NCI-H1694 (cell line): ENCODE data around the gene ABCA8.

ENCODE experiments used
- DNase-seq: peaks from one replicate; lab custom pipeline; 2025; lab: John Stamatoyannopoulos, UW

Gene ABCA8

GRCh38 chr17:68867759-68868516, 87.3 kb downstream of the ABCA8 start:
- no peak for DNase-seq

- no peak for DNase-seq
Measured at GRCh38 chr17:68865584-68865983, 89.6 kb downstream of the ABCA8 start.

GRCh38 chr17:68863091-68863652, 92.0 kb downstream of the ABCA8 start:
- DNase-seq: no peak

DNA sequence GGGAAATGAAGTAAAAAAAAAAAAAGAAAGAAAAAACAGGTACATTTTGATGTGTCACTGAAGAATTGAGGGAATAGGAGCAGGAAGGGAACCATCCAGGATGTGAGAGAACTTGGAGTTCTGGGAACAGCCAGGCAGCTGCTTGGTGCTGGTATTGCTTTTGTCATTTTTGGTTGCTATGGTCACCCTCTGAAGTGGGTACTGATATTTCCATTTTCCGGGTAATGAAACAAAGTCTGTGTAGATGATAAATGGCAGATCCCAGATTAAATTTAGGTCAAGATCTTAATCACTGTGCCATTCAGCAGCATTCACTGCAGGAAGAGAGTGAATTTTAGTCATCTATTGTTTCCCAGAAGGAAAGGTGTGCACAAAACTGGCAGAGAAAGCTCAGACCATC, 93.6 kb downstream of the ABCA8 start:
- no peak for DNase-seq

- DNase-seq: no peak
Measured at GRCh38 chr17:68860941-68861340, 94.3 kb downstream of the ABCA8 start.

DNA sequence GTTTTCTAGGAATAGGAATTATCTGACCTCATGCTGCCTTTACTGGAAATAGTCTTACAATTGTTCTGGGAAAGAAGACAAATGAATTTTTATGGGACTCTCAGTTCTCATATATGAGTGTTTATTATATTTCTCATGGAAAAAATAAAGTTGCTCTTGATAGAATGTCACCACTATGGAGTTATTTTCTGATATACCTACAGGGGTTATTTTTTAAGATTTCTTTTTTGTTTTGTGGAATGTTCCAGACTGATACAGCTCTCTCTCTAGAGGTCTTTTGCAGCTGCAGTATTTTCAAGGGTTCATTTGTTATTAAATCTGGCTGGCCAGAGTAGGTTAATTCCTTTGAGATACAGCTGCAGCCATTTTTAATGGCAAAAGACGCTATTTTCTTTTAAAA, 100.7 kb downstream of the ABCA8 start:
- no peak for DNase-seq

- DNase-seq: no peak
Measured at GRCh38 chr17:68853439-68853838, 101.8 kb downstream of the ABCA8 start.

DNA sequence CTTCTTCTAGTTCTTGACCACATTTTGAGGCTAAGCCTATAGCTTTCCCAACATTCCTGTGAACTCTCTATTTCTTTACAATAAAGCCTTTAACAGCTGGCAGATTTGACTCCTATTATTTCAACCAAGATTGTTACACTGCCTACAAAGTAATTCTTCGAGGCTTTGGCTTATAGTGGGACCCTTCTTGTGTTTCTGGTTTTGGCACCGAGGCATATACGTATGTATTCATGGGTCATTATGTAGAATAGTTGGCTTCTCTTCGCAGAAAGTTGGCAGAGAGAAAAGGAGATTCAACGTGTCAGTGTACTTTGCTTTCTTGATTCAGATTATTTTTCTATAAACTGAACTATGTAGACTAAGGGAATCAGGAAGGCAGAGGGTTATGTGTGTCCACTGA, 102.2 kb downstream of the ABCA8 start:
- DNase-seq: no peak

DNA sequence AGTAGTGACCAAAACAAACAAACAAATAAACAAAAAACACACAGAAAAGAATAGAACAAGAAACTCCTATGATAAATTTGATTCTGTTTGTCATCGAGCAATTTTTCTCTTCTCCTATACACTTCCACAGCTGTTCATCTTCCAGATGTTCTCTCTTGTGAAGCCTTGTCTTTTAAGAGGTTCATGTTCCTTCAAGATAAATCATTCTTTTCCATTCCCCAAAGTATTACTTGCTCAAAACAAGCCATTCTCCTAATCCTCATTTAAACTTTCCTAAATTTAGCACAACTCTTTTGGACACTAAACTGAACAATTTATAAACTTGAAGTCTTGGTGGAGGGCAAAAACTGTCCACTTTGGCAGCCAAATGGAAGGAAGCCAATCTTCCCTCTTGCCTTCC, 103.3 kb downstream of the ABCA8 start:
- no peak for DNase-seq

DNA sequence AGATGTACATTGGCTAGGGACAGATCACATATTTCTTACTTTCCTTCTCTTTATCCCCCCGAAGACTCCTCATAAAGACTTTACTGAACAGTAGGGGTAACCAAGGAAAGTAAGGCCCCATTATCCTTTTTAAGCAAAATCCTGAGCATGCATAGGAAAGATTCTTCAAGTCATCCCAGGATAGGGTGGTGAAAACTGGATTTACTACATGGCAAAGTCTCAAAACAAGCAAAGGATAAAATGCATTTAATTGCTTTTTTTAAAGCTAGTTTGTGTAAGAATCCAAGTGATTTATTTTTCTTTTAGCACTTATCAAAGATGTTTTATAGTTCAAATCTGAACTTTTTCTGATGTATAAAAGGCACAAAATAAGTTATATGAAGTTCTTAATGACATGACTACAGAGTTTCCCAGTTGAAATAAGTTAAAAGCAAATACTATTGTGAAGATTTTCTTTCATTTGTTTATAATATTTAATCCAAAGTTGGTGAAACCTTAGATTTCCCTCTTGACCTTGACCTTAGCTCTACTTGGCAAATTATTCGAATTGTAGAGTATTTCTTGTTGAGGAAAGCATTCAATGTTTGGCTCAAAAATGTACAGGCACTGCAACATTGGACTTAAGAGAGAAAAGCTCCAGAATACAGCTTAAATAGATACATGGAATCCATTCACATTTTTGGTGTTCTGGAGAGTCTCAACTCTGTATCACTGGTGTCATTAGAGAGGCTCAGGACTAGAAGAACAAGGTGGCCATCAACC, 104.3 kb downstream of the ABCA8 start:
- no peak for DNase-seq

DNA sequence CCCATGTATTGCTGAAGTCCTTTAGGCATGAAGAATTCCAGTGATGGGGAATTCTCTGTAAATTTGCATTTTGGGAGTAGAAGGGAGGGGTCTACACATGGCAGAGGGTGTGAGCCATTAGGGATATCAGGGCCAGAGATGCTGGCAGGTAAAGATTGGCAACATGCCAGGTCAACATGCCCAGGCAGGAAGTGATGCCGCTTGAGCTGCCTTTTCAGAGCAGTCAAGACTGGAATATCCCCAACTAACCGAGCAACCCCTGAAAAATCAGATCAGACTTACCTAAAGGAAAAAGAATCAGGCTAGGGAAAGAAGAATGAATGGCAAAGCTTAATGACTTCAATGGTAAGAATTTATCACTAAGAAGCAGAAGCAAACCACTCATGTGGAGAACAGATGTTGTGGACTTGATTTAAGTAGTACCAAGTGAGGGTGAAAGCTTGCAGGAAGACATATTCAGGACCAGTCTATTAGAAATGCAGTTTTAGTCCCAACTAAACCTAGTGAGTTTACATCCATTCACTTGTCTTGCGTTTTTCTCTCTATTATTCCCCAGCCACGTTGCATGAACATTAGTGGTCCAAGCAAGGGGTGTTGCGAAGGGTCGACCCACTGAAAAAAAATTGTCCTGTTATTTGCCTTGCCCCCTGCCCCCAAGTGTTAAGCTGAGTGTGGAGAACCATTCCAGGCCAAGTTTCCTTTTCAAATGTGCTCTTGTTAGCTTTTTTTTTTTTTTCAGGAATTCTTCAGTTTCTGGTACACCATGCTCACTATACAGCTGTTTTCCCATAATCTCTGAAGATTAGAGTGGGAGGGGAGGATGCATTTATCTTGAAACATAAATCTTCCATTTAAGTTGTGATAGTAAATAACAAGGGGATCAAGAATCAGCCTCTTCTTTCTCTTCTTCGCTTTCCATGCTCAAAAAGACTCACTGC, 105.2 kb downstream of the ABCA8 start:
- no peak for DNase-seq

GRCh38 chr17:68847711-68848110, 107.5 kb downstream of the ABCA8 start:
- no peak for DNase-seq

GRCh38 chr17:68843522-68843921, 111.7 kb downstream of the ABCA8 start:
- DNase-seq: no peak

DNA sequence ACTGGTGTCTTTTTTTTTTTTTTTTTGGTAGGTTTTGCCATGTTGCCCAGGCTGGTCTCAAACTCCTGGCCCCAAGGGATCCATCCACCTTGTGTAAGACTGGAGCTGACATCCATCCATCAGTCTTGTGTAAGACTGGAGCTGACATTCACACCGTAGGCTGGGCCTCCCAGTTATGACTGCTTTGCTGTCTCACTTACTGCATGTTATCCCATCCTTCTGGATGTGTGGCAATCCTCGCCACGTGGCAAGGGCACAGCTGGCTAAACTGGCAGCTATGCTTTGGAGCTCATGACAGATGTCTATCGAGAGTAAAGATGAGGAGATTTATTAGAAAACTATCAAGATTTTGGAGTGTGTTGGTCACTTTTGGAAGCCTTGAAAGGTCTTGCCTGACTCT, 115.1 kb downstream of the ABCA8 start:
- no peak for DNase-seq

DNA sequence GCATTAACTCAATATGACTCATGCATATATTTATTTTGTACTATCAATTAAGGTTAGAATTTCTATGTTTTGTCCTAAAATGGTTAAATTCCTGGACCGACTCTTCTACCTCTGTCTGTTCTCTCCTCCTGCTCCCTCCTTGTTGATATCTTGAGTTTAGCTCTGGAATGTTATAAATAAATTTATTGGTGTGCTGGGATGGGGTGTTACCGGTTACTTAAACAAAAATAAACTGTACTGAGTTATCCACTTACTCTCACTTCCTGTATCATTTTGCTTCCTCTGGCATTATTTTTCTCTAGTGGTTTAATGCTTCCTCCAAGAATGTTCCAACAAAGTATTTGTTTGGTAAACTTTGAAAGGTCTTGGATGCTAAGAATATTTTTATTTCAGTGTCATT, 120.1 kb downstream of the ABCA8 start:
- no peak for DNase-seq

DNA sequence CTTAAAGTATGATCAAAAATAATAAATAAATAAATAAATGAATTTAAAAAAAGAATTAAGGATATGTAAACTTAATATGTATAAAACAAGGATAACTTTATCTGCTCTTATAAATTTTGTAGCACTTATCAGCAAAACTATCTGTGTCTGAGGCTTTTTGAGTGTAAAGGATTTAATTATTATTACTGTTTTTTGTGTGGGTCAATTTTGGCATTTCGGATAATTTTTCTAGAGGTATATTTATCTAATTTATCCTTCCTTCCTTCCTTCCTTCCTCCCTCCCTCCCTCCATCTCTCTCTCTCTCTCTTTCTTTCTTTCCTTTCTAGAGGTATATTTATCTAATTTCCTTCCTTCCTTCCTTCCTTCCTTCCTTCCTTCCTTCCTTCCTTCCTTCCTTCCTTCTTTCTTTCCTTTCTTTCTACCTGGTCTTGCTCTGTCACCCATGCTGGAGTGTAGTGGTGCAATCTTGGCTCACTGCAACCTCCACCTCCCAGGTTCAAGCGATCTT, 120.8 kb downstream of the ABCA8 start:
- no peak for DNase-seq

DNA sequence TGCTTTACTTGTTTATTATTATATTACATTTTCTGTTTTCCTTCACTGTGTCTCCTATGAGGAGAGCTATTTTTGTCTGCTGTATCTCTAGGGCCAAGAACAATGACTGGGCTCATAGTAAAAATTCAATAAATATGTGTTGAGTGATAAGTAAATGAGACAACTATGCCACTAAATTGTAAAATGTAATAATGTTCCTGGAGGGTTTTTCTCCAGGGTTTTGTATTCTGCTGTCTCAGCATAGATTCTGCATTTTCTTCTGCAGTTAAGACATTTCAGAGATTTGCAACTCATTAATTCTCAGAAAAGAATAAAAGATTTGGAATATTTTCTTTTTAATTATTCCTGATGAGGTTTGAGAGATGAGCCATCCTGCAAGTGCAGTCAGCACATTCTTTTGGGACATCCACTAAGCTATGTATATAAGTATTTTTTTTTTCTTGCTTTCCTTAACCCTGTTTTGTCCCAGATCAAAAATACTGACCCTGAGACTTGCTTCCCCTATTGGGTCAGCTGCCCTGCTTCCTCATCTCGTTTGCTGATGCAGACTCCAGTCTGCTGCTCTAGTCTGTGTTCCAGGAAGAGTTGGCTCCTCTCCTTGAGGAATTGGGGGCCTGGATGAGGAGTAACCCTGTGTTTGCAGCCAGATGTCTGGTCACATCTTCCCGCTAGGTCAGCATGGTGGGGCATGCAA, 122.9 kb downstream of the ABCA8 start:
- no peak for DNase-seq

- DNase-seq: no peak
Measured at GRCh38 chr17:68831170-68831569, 124.0 kb downstream of the ABCA8 start.

GRCh38 chr17:68830313-68830712, 124.9 kb downstream of the ABCA8 start:
- no peak for DNase-seq

GRCh38 chr17:68829211-68829610, 126.0 kb downstream of the ABCA8 start:
- DNase-seq: no peak

DNA sequence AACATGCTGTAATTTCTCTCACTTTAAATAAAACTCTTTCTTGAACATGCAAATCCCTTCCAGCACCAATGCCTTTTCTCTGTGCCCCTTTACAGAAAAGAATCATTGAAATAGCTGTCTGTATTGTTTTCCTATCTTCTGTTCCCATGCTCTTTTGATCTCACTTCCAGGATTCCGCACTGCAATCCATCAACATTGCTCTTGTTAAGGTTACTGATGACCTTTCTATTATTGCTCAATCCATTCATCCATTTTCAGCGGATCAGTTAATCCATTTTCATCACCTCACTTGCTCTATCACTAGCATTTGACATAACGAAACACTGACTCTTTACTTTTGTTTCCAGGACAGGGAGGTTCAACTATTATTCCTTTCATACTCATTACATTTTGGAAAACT, 130.5 kb downstream of the ABCA8 start:
- no peak for DNase-seq
